Neuronal stem cell (in vitro differentiated cells): ENCODE data around the gene DPH7.

Source experiments
- DNase-seq: peaks from one replicate; pipeline ENCODE4 v3.0.0-alpha.2; 2013; ENCODE audit warnings: low spot score
- H2AFZ ChIP-seq: one replicate; pipeline ENCODE4 v1.6.1; 2013; ENCODE audit warnings: mild to moderate bottlenecking, low read length, inconsistent platforms
- H2AK5ac ChIP-seq: 2 replicates; pipeline ENCODE4 v1.6.1; 2013; ENCODE audit warnings: low read depth, mild to moderate bottlenecking, inconsistent platforms, low read length, moderate library complexity, mixed read lengths
- H2BK120ac ChIP-seq: 2 replicates; pipeline ENCODE4 v1.6.1; 2013; ENCODE audit warnings: low read depth, mild to moderate bottlenecking, inconsistent platforms, low read length, moderate library complexity, mixed read lengths
- H2BK12ac ChIP-seq: one replicate; pipeline ENCODE4 v1.6.1; 2013; ENCODE audit warnings: low read length, inconsistent platforms
- H2BK15ac ChIP-seq: 2 replicates; pipeline ENCODE4 v1.6.1; 2013; ENCODE audit warnings: mild to moderate bottlenecking, low read length, inconsistent platforms, mixed read lengths
- H2BK5ac ChIP-seq: one replicate; pipeline ENCODE4 v1.6.1; 2013; ENCODE audit warnings: inconsistent platforms, mild to moderate bottlenecking, low read length, moderate library complexity
- H3K14ac ChIP-seq: one replicate; pipeline ENCODE4 v1.6.1; 2013; ENCODE audit warnings: low read length, inconsistent platforms
- H3K18ac ChIP-seq: 2 replicates; pipeline ENCODE4 v1.6.1; 2013; ENCODE audit warnings: low read length, inconsistent platforms
- H3K23ac ChIP-seq: 2 replicates; pipeline ENCODE4 v1.6.1; 2013; ENCODE audit warnings: low read depth, mild to moderate bottlenecking, mixed read lengths, low read length, inconsistent platforms; ENCODE audit not compliant: poor library complexity
- H3K27ac ChIP-seq: replicated peaks from 3 replicates; pipeline ENCODE4 v1.5.1; 2013; ENCODE audit warnings: low read length, inconsistent platforms
- H3K27me3 ChIP-seq, 3 experiments: 2 replicates each; pipeline ENCODE4 v1.6.1; 2013; ENCODE audit warnings: low read length in 3 of 3, mild to moderate bottlenecking in 2 of 3, inconsistent platforms in 1 of 3, low read depth in 1 of 3, mixed read lengths in 1 of 3, moderate library complexity in 1 of 3; ENCODE audit not compliant: control insufficient read depth in 3 of 3, insufficient read depth in 3 of 3
- H3K36me3 ChIP-seq, 2 donors: replicated peaks in 1 of 2; 2 replicates each; pipeline ENCODE4 v1.6.1; 2013; ENCODE audit warnings: low read length in 2 of 2; ENCODE audit not compliant: control insufficient read depth in 2 of 2, insufficient read depth in 2 of 2
- H3K4ac ChIP-seq: 2 replicates; pipeline ENCODE4 v1.6.1; 2013; ENCODE audit warnings: inconsistent platforms, mild to moderate bottlenecking, low read length, moderate library complexity
- H3K4me1 ChIP-seq, 2 donors: 1 replicate in 1 of 2; 2 replicates in 1 of 2; pipeline ENCODE4 v1.6.1; 2013; ENCODE audit warnings: low read length in 2 of 2, low read depth in 1 of 2; ENCODE audit not compliant: control insufficient read depth in 2 of 2, insufficient read depth in 1 of 2
- H3K4me2 ChIP-seq: one replicate; pipeline ENCODE4 v1.6.1; 2013; ENCODE audit warnings: mild to moderate bottlenecking, low read length, inconsistent platforms; ENCODE audit not compliant: insufficient read depth, poor library complexity, severe bottlenecking
- H3K4me3 ChIP-seq, 2 donors: 2 replicates each; pipeline ENCODE4 v1.5.1; 2013; ENCODE audit warnings: low read length in 2 of 2, mild to moderate bottlenecking in 2 of 2, inconsistent platforms in 1 of 2, moderate library complexity in 1 of 2
- H3K79me1 ChIP-seq: one replicate; pipeline ENCODE4 v1.6.1; 2013; ENCODE audit warnings: low read depth, mild to moderate bottlenecking, inconsistent platforms, low read length, moderate library complexity
- H3K9ac ChIP-seq: one replicate; pipeline ENCODE4 v1.6.1; 2013; ENCODE audit warnings: mild to moderate bottlenecking, low read depth, low read length, inconsistent platforms; ENCODE audit not compliant: poor library complexity
- H3K9me3 ChIP-seq, 2 donors: replicated peaks in 1 of 2; 2 replicates each; pipeline versions ENCODE3 to v1.6.1; 2013; ENCODE audit warnings: low read length in 2 of 2, mild to moderate bottlenecking in 2 of 2, inconsistent platforms in 1 of 2, low read depth in 1 of 2, mixed read lengths in 1 of 2, moderate library complexity in 1 of 2; ENCODE audit not compliant: control insufficient read depth in 2 of 2, insufficient read depth in 1 of 2
- H4K8ac ChIP-seq: one replicate; pipeline ENCODE4 v1.6.1; 2013; ENCODE audit warnings: low read depth, mild to moderate bottlenecking, inconsistent platforms, low read length, moderate library complexity
- H4K91ac ChIP-seq: one replicate; pipeline ENCODE4 v1.6.1; 2013; ENCODE audit warnings: low read length, low read depth, mild to moderate bottlenecking, inconsistent platforms; ENCODE audit not compliant: poor library complexity
- WGBS, 2 donors: extraction: QIAGEN DNeasy Blood & Tissue Kit; methylation state at CpG; one replicate each; pipeline ENCODE4 v1.1.7; 2013; ENCODE audit warnings: missing lambda C conversion rate in 2 of 2, mixed read lengths in 1 of 2; ENCODE audit not compliant: insufficient read length in 2 of 2, insufficient replicate concordance in 1 of 2; ENCODE audit errors: extremely low coverage in 2 of 2; 5-methylcytosine and 5-hydroxymethylcytosine counted together

Gene DPH7

GRCh38 chr9:137590469-137591383, 12.0 kb upstream of the DPH7 start, which contains the start of gene ZMYND19:
TSS of gene ZMYND19 (minus strand) at chr9:137590512. CDS start at chr9:137590263, 249 bp downstream.
- no peaks in the 10 kb centered on the region for H3K9me3 ChIP-seq
- H2BK120ac ChIP-seq, result no peak within 1 kb of the TSS
- peak within 1 kb of the TSS; percentile 90 for H2BK5ac ChIP-seq
- H2AFZ ChIP-seq, result peak within 1 kb of the TSS; percentile 97
- peak within 1 kb of the TSS; percentile 28 for H3K27ac ChIP-seq
- peaks cover 31 to 37% of the 10 kb centered on the region in 2 donors for H3K36me3 ChIP-seq
- no CpG with 5 or more reads among the region's 113 CpGs for WGBS, 2 donors
- H3K4me1 ChIP-seq, result peaks cover 7 to 13% of the 10 kb centered on the region in 2 donors
- H3K4ac ChIP-seq, result peak within 1 kb of the TSS; percentile 66
- H3K79me1 ChIP-seq, result peaks cover 22% of the 10 kb centered on the region
- peak within 1 kb of the TSS; percentile 96 for H2AK5ac ChIP-seq
- H3K9ac ChIP-seq, result peak within 1 kb of the TSS; percentile 99
- H3K23ac ChIP-seq, result peak within 1 kb of the TSS; percentile 93
- peak within 1 kb of the TSS; percentile 64 for H4K91ac ChIP-seq
- H3K27me3 ChIP-seq, result no peaks in the 10 kb centered on the region
- peak within 1 kb of the TSS; percentile 97 for H3K4me2 ChIP-seq
- H4K8ac ChIP-seq, result no peak within 1 kb of the TSS
- no peak within 1 kb of the TSS for H2BK12ac ChIP-seq
- peak within 1 kb of the TSS; percentile 94 for H3K18ac ChIP-seq
- H2BK15ac ChIP-seq, result peak within 1 kb of the TSS; percentile 67
- peak within 1 kb of the TSS; percentile 97 to 98 for H3K4me3 ChIP-seq
- peak within 1 kb of the TSS; percentile 89 for H3K14ac ChIP-seq
- peak; percentile 92 for DNase-seq

- no peak for DNase-seq
- Histone ChIP-seq H3K9me3 (no peaks in the 10 kb centered on the region), H3K4me2 (peak overlapping the region; percentile 97), H2AFZ (peak overlapping the region; percentile 69), H3K18ac (peak overlapping the region; percentile 87), H3K36me3 (peaks cover 34 to 43% of the 10 kb centered on the region in 2 donors), H2AK5ac (no peak overlapping the region), H3K27me3 (no peaks in the 10 kb centered on the region), H3K27ac (no peak overlapping the region), H3K79me1 (peaks cover 22% of the 10 kb centered on the region), H3K4ac (no peak overlapping the region), H4K91ac (no peak overlapping the region), H2BK15ac (no peak overlapping the region), H3K23ac (peak overlapping the region; percentile 93), H3K4me1 (peaks cover 7 to 13% of the 10 kb centered on the region in 2 donors), H3K14ac (no peak overlapping the region), H2BK120ac (no peak overlapping the region), H3K9ac (peak overlapping the region; percentile 86), H2BK5ac (no peak overlapping the region), H2BK12ac (no peak overlapping the region), H4K8ac (no peak overlapping the region), H3K4me3 (peak overlapping the region; percentile 97 to 98)
- WGBS, 2 donors, result no CpG with 5 or more reads among the region's 61 CpGs
Measured at GRCh38 chr9:137590123-137590468, 11.4 kb upstream of the DPH7 start.

GRCh38 chr9:137589441-137590122, 10.9 kb upstream of the DPH7 start:
- Histone ChIP-seq H3K4me2 (peak overlapping the region; percentile 97), H2AFZ (no peak overlapping the region), H2AK5ac (peak overlapping the region; percentile 96), H3K4ac (peak overlapping the region; percentile 66), H3K79me1 (peaks cover 22% of the 10 kb centered on the region), H3K4me1 (peaks cover 7 to 13% of the 10 kb centered on the region in 2 donors), H3K14ac (peak overlapping the region; percentile 89), H2BK12ac (no peak overlapping the region), H3K9ac (peak overlapping the region; percentile 99), H3K27me3 (no peaks in the 10 kb centered on the region), H3K9me3 (no peaks in the 10 kb centered on the region), H2BK5ac (peak overlapping the region; percentile 90), H3K23ac (peak overlapping the region; percentile 44), H4K8ac (no peak overlapping the region), H2BK120ac (no peak overlapping the region), H3K4me3 (peak overlapping the region; percentile 97 to 98), H3K36me3 (peaks cover 35 to 48% of the 10 kb centered on the region in 2 donors), H3K18ac (peak overlapping the region; percentile 80), H3K27ac (no peak overlapping the region), H2BK15ac (no peak overlapping the region), H4K91ac (no peak overlapping the region)
- no CpG with 5 or more reads among the region's 58 CpGs for WGBS, 2 donors
- no peak for DNase-seq

DNA sequence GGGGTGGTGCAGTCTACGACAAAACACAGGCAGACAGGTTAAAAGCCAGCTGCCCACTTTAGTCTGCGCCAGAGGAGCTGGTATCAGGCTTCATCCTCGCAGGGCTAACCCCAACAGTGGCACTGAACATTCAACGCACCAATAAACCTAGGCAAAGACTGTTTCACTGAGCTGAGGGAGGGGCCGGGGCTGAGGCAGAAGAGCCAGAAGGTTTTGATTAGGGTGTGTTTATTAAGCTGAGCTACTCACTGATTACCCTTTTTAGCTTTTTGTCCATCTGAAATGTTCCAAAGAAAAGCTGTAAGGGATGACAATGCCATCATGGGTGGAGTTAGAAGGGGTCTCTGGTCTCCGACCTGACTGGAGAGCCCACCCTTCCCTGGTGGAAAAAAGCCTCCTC, 10.2 kb upstream of the DPH7 start:
- Histone ChIP-seq H2AK5ac (no peak overlapping the region), H2AFZ (no peak overlapping the region), H2BK120ac (no peak overlapping the region), H3K9ac (peak overlapping the region; percentile 99), H2BK5ac (peak overlapping the region; percentile 90), H3K18ac (no peak overlapping the region), H3K4ac (no peak overlapping the region), H3K4me1 (peaks cover 7 to 13% of the 10 kb centered on the region in 2 donors), H3K36me3 (peaks cover 38 to 55% of the 10 kb centered on the region in 2 donors), H4K8ac (no peak overlapping the region), H3K27ac (no peak overlapping the region), H2BK15ac (no peak overlapping the region), H2BK12ac (no peak overlapping the region), H4K91ac (no peak overlapping the region), H3K4me2 (peak overlapping the region; percentile 97), H3K9me3 (no peaks in the 10 kb centered on the region), H3K79me1 (peaks cover 24% of the 10 kb centered on the region), H3K14ac (no peak overlapping the region), H3K23ac (peak overlapping the region; percentile 44), H3K4me3 (peak overlapping the region; percentile 97 to 98), H3K27me3 (no peaks in the 10 kb centered on the region)
- no CpG with 5 or more reads among the region's 6 CpGs for WGBS, 2 donors
- no peak for DNase-seq
